Type B pancreatic cell (in vitro differentiated cells): Measurements from ENCODE around the gene SLC25A38. TPM values are rescaled to one million over a fixed set of nuclear protein-coding genes. Genes with fewer than 3 reads are reported as not detected.
A peak's percentile ranks its signal among the peaks of the same experiment; 100 is the strongest.

ENCODE experiments used
- DNase-seq: peaks from one replicate; pipeline ENCODE4 v3.0.0; 2021; ENCODE audit warnings: mixed read lengths; ENCODE audit not compliant: unreplicated experiment; ENCODE audit errors: extremely low spot score
- H3K27ac Mint-ChIP-seq: 2 replicates; pipeline ENCODE4 v1.8.0; 2021; ENCODE audit warnings: mild to moderate bottlenecking, mixed read lengths
- H3K27me3 Mint-ChIP-seq: 2 replicates; pipeline ENCODE4 v1.8.0; 2021; ENCODE audit warnings: mixed read lengths
- H3K36me3 Mint-ChIP-seq: 2 replicates; pipeline ENCODE4 v1.8.0; 2021; ENCODE audit warnings: mixed read lengths
- H3K4me1 Mint-ChIP-seq: one replicate; pipeline ENCODE4 v1.8.0; 2021; ENCODE audit warnings: mixed read lengths; ENCODE audit not compliant: unreplicated experiment
- H3K4me3 Mint-ChIP-seq: 2 replicates; pipeline ENCODE4 v1.8.0; 2021; ENCODE audit warnings: mild to moderate bottlenecking, mixed read lengths
- H3K9me3 Mint-ChIP-seq: 2 replicates; pipeline ENCODE4 v1.8.0; 2021; ENCODE audit warnings: mixed read lengths
- CTCF ChIP-seq: fragments of 200-600 bp; sonication (generic); conservative IDR thresholded peaks from 2 replicates; pipeline ENCODE4 v1.5.0; 2021; ENCODE audit warnings: antibody characterized with exemption, mild to moderate bottlenecking
- total RNA-seq: library from RNA; stranded (reverse); gene quantifications from 2 replicates; pipeline ENCODE4 v1.2.1, GENCODE V29; 2021; ENCODE audit warnings: low replicate concordance

Gene SLC25A38
- total RNA-seq, 1 donor from 2014 or later, result 26.9 TPM

- Mint-ChIP-seq H3K9me3 (no peaks in the 10 kb centered on the region), H3K27ac (peak overlapping the region; percentile 46), H3K27me3 (no peaks in the 10 kb centered on the region), H3K36me3 (peaks cover 8% of the 10 kb centered on the region), H3K4me3 (peak overlapping the region; percentile 99), H3K4me1 (peaks cover 32% of the 10 kb centered on the region)
- DNase-seq, result no peak
- no peak for TF ChIP-seq CTCF
These were observed 2.4 kb downstream of the SLC25A38 start for GRCh38 chr3:39385456-39386090.

GRCh38 chr3:39386318-39386717 lies 3.1 kb downstream of the SLC25A38 start:
- no peaks in the 10 kb centered on the region for H3K27me3 Mint-ChIP-seq
- no peak overlapping the region for H3K27ac Mint-ChIP-seq
- DNase-seq, result no peak
- H3K4me3 Mint-ChIP-seq, result no peak overlapping the region
- H3K4me1 Mint-ChIP-seq, result peaks cover 32% of the 10 kb centered on the region
- no peaks in the 10 kb centered on the region for H3K9me3 Mint-ChIP-seq
- TF ChIP-seq CTCF, result no peak
- H3K36me3 Mint-ChIP-seq, result peaks cover 11% of the 10 kb centered on the region

GRCh38 chr3:39387411-39387975 lies 4.3 kb downstream of the SLC25A38 start:
- Mint-ChIP-seq H3K27ac (no peak overlapping the region), H3K36me3 (peaks cover 16% of the 10 kb centered on the region), H3K27me3 (no peaks in the 10 kb centered on the region), H3K4me3 (no peak overlapping the region), H3K4me1 (peaks cover 28% of the 10 kb centered on the region), H3K9me3 (no peaks in the 10 kb centered on the region)
- no peak for TF ChIP-seq CTCF
- DNase-seq, result no peak

- DNase-seq, result no peak
- Mint-ChIP-seq H3K27me3 (no peaks in the 10 kb centered on the region), H3K4me3 (no peak overlapping the region), H3K36me3 (peaks cover 16% of the 10 kb centered on the region), H3K9me3 (no peaks in the 10 kb centered on the region), H3K27ac (no peak overlapping the region), H3K4me1 (peaks cover 25% of the 10 kb centered on the region)
- TF ChIP-seq CTCF, result no peak
These were observed 5.0 kb downstream of the SLC25A38 start for GRCh38 chr3:39388153-39388552.

- no peak for TF ChIP-seq CTCF
- no peak overlapping the region for H3K27ac Mint-ChIP-seq
- no peaks in the 10 kb centered on the region for H3K9me3 Mint-ChIP-seq
These were observed 5.6 kb downstream of the SLC25A38 start for GRCh38 chr3:39388741-39389248.

More at GRCh38 chr3:39388741-39389248, 5.6 kb downstream of the SLC25A38 start:
- no peaks in the 10 kb centered on the region for H3K27me3 Mint-ChIP-seq
- H3K4me3 Mint-ChIP-seq, result no peak overlapping the region
- H3K4me1 Mint-ChIP-seq, result peaks cover 25% of the 10 kb centered on the region
- H3K36me3 Mint-ChIP-seq, result peaks cover 18% of the 10 kb centered on the region
- no peak for DNase-seq
